ENCODE data around the gene IL1RAPL1.
"Not testable (repeated sequence)": the region's sequence is repeated elsewhere in the genome, so short reads cannot be mapped to it uniquely, and the experiment has no call there.

IL1RAPL1 gene

GRCh38 chrX:28997706-28998463 is 410.6 kb downstream of the IL1RAPL1 start:
- DNase-seq = no peak

- DNase-seq = no peak
Observed at GRCh38 chrX:28998609-28999135, 411.4 kb downstream of the IL1RAPL1 start.

GRCh38 chrX:29012867-29013266 is 425.6 kb downstream of the IL1RAPL1 start:
- DNase-seq = no peak

- DNase-seq = no peak
Observed at GRCh38 chrX:29023207-29023606, 436.0 kb downstream of the IL1RAPL1 start.

GRCh38 chrX:29024871-29025270 is 437.6 kb downstream of the IL1RAPL1 start:
- no peak for DNase-seq

GRCh38 chrX:29039501-29039900 is 452.3 kb downstream of the IL1RAPL1 start:
- no peak for DNase-seq

- DNase-seq = no peak
Observed at GRCh38 chrX:29040160-29040559, 452.9 kb downstream of the IL1RAPL1 start.

- DNase-seq = no peak
Observed at GRCh38 chrX:29042341-29042740, 455.1 kb downstream of the IL1RAPL1 start.

GRCh38 chrX:29043746-29044145 is 456.5 kb downstream of the IL1RAPL1 start:
- no peak for DNase-seq

GRCh38 chrX:29044423-29045184 is 457.4 kb downstream of the IL1RAPL1 start:
- DNase-seq = no peak

GRCh38 chrX:29065477-29065876 is 478.2 kb downstream of the IL1RAPL1 start:
- DNase-seq = no peak

GRCh38 chrX:29066516-29066915 is 479.3 kb downstream of the IL1RAPL1 start:
- DNase-seq = no peak

GRCh38 chrX:29067351-29067750 is 480.1 kb downstream of the IL1RAPL1 start:
- no peak for DNase-seq

GRCh38 chrX:29071525-29072320 is 484.5 kb downstream of the IL1RAPL1 start:
- no peak for DNase-seq

- no peak for DNase-seq
Observed at GRCh38 chrX:29082558-29082957, 495.3 kb downstream of the IL1RAPL1 start.

- no peak for DNase-seq
Observed at GRCh38 chrX:29083823-29084222, 496.6 kb downstream of the IL1RAPL1 start.

GRCh38 chrX:29090811-29091210 is 503.6 kb downstream of the IL1RAPL1 start:
- DNase-seq = no peak

- DNase-seq = no peak
Observed at GRCh38 chrX:29107231-29107630, 520.0 kb downstream of the IL1RAPL1 start.

- no peak for DNase-seq
Observed at GRCh38 chrX:29110041-29110440, 522.8 kb downstream of the IL1RAPL1 start.

GRCh38 chrX:29113221-29113620 is 526.0 kb downstream of the IL1RAPL1 start:
- DNase-seq = no peak

- not testable (repeated sequence) for DNase-seq
Observed at GRCh38 chrX:29122817-29123216, 535.6 kb downstream of the IL1RAPL1 start.

GRCh38 chrX:29130905-29131304 is 543.7 kb downstream of the IL1RAPL1 start:
- no peak for DNase-seq

GRCh38 chrX:29136904-29137303 is 549.7 kb downstream of the IL1RAPL1 start:
- no peak for DNase-seq
